Midbrain (tissue), 1 donor: ENCODE measurements around the gene RENBP.
A peak's percentile ranks its signal among the peaks of the same experiment; 100 is the strongest.

Source experiments
- DNase-seq: peaks from one replicate; lab custom pipeline; 2025; lab: John Stamatoyannopoulos, UW

RENBP gene

DNA sequence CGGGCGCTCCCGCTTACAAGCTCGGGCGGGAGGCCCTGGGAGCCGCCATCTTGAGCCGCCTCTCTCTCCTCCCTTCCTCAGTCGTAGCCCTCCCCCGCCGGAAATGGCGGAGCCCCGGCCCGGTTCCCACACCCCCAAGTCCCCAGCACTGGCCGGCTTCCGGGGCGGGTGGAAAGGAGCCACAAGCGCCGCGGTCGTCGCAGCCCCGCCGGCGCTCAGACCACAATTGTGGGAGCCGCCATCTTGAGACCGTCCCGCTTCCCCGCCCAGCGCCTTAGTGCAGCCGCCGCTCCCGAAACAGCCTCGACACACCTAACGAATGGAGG lies 26.6 kb upstream of the RENBP start:
- DNase-seq, result peak; percentile 88

DNA sequence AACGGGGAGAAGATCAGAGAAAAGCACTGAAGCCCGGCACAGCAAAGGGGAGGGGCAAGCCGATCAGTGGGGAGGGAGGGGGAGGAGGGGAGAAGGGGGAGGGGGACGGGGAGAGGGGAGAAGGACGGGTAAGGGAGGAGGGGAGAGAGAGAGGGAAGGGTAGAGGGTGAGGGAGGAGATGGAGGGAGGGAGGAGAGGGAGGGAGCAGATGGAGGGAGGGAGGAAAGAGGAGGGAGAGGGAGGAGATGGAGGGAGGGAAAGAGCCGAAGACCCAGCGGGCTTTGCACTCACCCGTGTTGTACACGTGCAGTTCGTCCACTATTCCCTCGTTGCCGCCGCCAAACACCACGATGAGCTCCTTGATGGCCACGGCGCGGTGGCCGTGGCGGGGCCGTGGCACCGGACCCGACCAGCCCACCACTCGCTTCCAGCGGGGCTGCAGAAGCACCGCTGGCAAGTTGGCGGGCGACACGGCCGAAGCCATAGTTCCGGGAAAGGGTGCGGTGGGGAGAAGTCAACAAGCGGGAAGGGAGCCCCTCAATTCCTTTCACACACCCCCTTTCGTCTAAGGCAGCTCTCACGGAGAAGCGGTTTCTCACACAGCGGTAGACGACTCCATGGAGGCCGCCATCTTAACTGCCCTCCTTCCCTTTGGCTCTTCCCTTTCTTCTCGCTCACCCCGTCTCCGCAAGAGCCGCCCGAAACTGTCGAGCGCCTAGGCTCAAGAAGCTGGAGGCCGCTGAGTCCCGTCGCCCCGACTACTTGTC lies 26.1 kb upstream of the RENBP start:
- DNase-seq, result peak; percentile 50

DNA sequence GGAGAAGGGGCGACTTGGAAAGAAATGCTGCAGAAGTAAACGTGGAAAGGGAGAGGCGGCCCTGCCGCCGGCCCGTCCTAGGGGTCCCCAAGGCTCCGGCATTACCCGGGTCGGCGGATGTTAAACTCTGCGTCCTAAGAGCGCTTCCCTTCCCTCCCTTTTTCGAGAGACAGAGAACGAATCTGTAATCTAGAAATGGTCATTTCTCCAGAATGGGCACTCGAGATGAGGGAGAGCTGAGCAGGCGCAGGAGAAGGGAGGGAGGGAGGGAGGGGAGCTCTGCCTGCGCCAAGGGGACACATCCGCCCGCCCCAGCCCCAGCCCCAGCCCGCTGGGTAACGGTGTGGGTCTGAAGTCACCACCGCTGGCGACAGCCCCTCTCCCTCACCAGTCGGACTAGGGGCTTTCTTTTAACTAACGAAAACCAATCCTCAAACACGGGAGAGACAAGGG lies 25.5 kb upstream of the RENBP start:
- peak; percentile 50 for DNase-seq

DNA sequence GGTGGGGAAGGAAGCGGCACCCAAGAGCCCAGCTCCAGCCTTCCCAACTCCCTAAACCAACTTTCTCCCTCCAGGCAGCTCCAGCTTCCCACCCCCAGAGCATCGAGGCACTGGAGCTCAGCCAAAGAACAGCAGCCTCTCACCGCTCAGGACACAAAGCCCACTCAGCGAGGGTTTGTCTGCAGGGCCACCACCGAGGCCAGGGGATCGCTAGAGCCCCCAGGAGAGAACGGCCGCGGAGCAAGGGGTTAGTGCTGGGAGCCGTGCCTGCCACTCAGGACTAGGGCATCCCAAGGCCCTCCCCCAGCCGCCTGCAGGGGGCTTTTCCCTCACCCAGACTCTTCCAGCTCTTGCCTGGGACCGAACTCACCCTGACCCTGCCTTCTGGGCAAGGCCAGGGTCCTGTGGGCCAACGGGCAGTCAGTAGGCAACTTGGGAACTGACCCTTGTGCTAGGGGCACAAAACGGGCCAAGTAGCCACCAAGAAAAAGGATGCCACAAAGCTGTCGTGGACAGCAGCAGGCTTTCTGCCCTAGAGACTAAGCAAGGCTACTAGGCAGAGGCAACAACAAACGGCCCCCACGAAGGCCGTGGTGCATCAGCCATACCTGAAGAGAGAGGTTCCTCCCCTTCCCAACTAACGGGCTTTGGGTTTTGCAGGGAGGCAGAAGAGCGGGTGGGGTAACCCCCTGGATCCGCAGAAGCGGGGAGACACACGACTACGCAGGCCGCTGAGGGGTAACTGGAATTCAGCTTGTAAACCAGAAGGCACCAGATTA lies 24.9 kb upstream of the RENBP start:
- DNase-seq, result no peak

DNA sequence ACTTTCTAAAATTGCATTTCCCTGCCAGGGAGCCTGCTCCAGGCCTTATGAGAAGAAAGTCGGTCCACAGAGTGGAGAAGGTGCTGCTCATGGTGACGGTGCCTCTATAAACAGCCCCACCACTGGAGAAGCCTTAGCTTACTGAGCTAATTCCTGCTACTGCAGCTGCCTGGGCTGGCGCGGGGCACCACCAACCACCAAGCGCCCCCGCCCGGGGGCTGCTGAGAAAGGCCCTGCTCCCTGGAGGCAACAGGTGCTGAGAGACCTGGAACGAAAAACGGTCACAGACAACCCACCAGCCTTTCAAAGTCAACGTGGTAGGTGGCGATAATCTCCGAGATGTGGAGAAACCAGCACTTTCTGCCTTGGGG lies 24.3 kb upstream of the RENBP start:
- DNase-seq, result no peak

DNA sequence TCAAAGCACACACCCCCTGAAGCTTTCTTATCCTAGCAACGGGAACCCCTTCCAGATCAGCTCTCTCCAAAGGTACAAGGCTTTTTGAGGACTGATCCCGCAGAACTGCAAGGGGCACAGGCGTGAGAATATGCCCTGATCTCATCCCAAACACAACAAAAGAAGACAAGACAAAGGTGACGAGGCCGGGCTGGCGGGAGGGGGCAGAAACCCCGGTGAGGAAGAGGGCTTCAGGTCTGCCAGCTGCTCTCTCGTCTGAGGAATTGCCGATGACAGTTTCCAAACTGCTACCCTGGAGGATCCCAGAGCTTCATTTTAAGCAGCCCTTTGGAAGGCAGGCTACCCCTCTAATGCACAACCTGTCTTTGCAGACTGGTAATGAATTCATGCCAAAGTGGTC lies 23.8 kb upstream of the RENBP start:
- no peak for DNase-seq

DNA sequence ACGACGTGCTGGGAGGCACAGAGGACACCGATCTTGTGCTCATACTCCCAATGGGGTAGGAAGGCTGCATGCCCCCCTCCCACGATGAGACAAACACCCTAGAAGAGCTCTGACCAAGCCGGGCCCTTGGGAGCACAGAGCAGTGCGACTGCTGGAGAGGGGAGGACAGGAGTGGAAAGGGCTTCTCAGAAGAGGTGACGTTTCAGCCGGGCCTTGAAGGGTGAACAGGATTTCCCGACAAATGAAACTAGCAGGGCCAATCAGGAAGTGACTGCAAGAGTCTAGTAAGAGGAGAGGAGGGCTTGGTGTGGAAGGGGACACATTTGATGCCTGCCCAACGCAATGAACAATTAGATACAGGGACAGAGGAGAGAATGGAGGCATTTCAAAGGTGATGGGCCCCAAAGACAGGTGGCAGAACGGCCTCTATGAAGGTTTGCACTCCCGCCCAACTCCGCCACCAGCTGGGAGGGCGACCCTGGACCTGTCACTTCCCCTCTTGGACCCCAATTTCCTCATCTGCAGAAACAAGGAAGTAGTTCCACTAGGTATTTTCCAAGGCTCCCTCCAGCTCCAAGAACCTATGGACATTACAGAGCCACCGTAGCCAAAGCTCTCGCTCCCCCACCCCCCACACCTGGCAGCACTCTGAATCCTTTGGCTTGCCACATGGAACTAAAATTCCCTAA lies 23.2 kb upstream of the RENBP start:
- DNase-seq, result no peak

DNA sequence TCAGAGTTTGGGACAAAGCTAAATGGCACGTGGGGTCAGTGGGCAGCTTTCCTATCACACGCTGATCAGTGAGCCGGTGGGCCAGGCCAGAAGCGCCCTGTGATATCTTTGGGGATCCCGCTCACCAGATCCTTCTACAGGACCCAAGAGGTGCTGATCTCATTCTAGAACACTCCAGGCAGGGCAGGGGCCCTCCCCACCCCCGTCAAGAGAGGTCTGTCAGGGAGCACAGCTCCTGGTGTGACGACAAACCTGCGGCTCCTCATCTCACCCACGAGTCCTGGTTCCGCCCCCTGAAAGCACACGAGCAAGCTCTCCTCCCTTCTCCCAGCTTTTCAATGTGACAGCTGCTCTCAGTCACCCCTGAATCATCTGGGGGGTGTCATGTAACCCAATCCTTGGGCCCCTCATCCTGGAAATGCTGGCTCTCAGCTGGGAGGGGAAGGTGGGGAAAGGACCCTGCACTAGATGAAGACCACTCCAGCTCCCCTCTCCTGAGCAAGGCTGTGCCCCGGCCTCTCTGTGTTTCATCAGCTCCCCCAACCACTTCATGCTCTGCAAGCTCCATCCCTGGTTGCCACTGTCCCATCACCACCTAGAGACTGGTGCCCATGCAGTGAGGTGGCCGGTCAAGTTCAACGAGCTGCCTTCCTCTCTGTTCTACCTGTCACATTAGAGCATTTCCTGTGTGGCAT lies 22.5 kb upstream of the RENBP start:
- DNase-seq, result no peak

DNA sequence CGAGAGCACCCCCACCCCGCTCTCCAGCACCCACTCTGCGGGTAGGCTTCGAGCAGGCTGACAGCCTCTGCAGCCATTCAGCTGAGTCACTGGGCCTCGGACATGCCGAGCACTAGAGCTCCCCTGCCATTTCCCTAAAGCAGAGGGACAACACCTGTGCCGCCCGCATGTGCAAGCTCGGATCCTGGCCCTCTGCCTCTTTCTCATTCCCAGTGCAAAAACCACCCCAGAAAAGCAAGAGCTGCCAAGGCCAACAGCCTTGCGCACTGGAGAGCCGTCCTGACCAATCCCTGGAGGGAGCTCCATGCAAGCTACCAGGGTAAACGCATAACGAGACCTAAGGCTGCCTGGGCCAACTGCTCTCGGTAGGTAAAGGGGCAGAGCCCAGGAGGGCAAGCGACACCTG lies 21.8 kb upstream of the RENBP start:
- no peak for DNase-seq

DNA sequence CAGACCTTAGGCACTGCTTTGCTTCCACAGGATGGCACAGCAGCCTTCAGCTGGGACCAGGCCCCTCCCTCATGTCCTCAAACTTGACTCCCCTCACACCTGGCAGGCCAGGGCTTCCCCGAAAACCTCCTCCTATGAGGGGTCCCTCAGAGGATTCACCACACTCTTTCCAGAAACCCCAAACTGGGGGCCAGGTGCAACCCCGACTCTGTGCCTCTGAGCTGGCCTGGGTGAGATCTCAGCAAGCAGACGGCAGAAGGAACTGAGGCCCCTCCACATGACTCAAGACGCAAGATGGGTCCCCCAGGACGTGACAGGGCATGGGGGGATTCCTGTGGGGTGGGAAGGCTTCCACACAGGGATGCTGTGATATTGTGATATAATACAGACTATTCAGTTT lies 21.0 kb upstream of the RENBP start:
- DNase-seq, result no peak

DNA sequence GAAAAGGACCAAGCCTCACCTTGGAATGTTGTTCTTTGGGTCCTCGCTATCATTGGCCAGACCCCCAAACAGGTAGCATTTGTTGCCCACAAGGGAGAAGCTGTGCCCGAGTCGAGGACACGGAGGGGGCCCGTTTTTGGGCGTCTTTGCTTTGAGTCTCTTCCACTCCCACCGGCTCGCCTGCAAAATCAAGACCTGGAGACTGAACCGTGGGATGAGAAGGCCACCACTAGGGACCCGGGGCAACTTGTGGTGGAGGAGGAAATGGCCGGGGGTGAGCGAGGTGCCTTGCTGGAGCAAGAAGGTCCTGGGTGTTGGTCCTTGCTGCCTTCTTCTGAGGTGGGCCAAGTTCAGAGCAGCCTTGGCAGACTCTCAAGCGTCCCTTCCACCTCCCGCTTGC lies 19.7 kb upstream of the RENBP start:
- DNase-seq, result no peak

DNA sequence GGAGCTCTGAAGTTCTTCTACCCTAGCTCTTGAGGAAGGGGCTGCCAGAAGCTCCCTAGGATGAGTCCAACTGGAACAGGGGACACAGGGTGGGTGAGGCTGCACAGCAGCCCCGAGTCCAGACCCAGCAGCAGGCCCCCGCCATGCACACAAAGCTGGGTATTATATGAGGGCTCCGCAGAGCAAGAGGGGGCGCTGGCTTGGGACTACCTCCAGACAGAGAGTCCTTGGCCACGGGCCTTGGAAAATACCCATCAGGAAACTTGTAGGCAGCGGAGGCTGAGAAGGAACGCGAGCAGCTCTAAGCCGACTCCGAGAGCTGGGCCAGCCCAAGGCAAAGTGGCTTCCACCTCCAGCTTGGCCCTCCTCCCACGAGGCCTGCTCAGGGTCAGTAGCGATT lies 19.1 kb upstream of the RENBP start:
- DNase-seq, result no peak

DNA sequence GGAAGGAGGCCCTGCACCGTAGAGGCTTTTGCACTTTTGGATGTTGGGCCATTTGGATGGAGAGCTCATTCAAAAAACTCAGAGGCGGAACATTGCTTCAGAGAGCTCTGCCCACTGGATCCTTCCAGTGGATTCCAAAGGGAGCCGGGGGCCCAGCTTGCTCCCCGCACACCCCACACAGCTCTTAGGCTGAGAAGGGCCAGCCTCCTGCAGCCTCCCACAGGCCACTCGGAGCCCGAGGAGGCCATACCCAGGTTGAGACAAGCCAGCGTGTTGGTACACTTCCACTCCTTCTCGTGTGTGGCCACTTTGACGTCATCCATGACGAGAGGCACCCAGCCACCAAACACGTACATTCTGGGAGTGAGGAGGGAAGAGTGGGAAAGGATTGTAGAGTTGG lies 16.8 kb upstream of the RENBP start:
- no peak for DNase-seq

DNA sequence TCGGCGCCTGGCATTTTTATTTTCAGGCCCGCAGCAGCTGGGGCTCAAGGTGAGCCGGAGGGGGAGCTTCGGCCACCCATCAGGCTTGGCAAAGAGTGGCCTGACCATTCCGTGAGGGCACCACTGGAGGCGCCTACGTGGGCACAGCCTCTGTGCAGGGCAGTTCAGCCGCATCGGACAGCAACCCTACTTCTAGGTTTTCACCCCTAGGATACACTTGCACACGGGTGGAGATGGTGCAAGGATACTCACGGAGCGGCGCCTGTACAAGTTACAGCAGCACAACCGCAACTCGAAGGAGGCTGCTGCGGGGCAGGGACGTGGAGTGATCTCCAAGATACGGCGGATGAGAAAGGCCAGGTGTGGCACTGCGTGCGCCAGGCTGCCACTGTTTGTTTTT lies 16.3 kb upstream of the RENBP start:
- DNase-seq, result no peak

DNA sequence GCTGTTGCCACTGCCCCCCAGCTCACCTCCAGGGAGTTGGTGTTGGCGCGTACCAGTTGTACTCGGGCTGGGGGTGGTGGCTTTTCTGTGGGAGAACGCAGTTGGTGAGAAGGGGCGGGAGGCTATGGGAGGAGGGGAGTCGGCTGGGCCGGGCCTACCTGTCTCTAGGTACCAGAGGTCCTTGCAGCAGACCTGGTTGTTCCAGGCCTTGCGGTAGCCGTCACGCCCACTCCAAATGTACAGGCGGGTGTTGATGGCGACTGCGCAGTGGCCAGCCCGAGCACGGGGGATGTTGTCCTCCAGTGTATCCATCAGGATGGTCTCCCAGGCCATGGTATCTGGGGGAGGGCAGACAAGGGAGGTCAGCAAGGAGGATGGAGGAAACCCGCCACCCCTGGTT lies 15.6 kb upstream of the RENBP start:
- no peak for DNase-seq

DNA sequence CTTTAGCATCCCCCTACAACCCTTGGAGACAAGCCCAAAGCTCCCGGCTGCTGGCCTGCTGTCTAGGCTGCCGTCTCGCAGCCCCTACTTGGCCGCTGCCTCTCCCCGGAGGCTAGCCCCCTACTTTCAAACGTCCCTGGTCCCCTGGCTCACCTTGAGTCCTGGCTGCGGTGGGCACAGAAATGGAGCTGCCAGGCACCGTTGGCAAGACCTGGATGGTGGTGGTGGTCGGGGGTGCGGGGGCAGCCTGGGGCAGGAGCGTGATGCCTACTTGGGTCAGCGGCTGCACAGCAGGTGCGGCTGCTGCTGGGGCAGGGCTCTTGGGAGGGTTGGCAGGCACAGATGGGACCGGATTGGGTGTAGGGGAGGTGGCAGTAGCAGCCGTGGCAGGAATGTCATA lies 15.2 kb upstream of the RENBP start:
- no peak for DNase-seq

DNA sequence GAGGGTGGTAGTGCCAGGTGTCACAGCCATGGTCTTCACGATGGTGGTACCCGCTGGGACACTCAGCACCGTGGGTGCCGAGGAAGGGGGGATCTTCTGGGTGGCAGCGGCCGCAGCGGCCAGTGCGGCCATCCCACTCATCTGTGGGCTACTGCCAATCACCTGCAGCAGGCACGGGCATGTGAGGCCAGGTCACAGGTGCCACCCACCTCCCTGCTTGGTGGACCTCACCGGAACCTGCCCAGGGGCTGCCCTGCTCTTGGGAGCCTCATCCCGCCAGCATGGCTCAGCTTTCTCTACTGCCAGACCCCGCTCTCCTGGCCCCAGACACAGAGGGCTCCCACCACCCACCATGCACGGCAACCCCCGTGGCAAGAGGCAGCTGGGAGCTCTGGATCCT lies 14.2 kb upstream of the RENBP start:
- no peak for DNase-seq

DNA sequence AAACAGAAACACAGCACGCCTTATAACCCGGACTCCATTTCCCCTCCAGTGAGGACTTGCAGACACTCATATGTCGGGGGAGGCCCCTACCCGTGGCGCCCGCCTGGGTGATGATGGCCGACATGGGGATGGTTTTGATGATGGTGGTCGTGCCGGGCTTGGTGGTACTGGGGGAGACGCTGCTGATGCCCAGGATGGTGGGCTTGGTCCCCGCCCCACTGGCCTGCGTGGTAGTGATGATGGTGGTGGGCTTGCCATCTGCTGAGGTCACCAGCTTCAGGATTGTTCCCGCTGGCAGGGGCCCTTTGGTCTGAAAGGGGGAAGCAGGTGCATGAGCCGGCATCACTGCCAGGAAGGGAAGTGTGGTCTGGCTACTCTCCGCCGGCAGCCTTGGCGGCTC lies 12.8 kb upstream of the RENBP start:
- no peak for DNase-seq

DNA sequence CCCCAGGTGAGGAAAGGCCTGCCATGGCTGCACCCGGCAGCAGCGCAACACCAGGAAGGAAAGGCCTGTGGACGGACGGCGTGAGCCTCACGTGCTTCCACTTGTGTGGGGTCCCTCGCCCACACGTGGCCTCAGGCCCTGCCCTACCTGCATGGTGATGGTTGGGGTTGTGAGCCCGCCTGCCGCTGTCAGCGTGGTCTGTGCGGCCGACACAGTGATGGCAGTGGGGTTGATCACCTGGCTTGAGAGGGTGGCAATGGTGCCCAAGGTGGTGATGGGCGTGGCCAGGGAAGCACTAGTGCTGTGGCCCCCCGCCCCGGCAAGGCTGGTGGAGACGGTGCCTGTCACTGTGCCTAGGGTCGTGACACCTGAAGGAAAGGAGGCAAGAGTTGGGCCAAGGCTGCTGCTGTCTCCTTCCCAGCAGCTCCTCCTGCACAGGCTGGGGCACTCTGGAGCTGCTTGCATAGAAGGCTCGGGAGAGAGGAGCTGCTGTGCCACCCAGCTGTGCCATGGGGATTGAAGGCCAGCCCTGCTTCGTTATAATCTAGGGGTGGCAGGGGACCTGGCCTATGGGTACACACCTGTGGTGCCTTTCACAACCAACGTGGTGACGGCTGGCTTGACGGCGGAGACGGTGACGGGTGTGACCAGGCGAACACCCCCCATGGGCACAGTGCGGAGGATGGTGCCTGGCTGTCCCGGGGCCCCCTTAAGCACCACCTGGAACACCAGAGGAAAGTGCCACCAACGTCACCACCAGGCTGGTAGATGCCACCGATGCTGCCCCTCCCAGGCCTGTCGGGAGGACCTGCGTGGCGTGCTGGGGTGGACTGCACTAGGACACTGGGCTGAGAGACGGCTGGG lies 11.8 kb upstream of the RENBP start:
- DNase-seq, result no peak

DNA sequence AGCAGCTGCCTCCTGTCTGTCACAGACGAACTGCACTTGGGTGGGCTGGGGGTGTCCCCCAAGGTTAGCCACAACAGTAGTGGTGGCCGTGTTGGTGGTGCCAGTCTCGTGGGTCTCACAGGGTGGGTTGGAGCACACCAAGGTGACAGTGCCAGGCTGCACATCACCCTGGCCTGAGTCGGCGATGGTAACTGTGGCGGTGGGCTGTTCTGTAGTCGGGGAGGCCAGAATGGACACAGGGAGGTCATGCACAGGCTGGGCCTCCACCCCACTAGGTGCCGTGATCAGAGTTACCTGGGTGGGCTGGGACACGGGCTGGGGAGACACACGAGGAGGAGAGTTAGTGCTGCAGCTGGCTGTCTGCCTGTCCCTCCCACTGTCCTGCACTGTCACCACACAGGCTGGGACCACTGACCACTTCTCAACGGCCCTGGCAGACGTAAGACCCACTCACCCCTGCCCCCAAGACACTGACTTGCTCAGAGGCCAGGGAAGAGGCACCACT lies 10.8 kb upstream of the RENBP start:
- DNase-seq, result no peak

DNA sequence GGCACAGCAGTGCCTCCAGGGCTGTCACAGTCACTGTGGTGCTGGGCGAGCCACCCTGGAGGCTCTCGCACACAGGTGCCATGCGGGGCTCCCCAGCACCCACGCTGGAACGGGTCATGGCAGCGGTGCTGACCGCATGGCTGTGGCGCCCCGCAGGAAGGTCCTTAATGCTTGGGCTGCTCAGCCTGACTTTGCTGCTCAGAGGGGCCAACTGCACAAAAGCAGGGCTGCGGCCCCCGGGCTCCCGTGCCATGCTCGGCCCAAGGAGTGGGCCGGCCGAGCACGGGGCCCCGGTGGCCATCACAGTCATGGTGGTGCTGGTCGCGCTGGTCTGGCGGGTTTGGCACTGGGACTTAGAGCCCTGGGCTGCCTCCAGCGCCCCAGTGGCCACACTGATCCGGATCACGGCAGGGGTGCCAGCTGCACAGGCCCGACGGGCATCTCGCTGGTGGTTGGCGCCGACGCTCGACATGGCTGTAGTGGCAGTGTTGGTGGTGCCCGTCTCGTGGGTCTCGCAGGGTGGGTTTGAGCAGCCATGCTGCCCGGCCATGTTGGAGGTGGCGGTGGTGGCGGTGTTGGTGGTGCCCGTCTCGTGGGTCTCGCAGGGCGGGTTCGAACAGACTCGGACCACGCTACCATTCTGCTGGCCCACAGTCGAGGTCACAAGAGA lies 10.2 kb upstream of the RENBP start:
- no peak for DNase-seq
